Memory B cell (primary cell): ENCODE data around the gene ZNF214.
A peak's percentile ranks its signal among the peaks of the same experiment; 100 is the strongest.

Source experiments
- ATAC-seq: fragments of 150-1000 bp; cut with Tn5 transposase; 2 replicates; pipeline ENCODE4 v1.10.0; 2021; ENCODE audit warnings: low read depth, mild to moderate bottlenecking, moderate library complexity
- DNase-seq, 2 donors: peaks; one replicate each; pipeline ENCODE4 v3.0.0; 2022; ENCODE audit warnings: low spot score in 2 of 2
- H3K27ac Mint-ChIP-seq: one replicate; pipeline ENCODE4 v1.8.0; 2022; ENCODE audit warnings: mild to moderate bottlenecking, moderate library complexity, mixed read lengths
- H3K27me3 Mint-ChIP-seq: one replicate; pipeline ENCODE4 v1.8.0; 2022; ENCODE audit warnings: mixed read lengths
- H3K36me3 Mint-ChIP-seq: one replicate; pipeline ENCODE4 v1.8.0; 2022; ENCODE audit warnings: mild to moderate bottlenecking, mixed read lengths
- H3K4me1 Mint-ChIP-seq: one replicate; pipeline ENCODE4 v1.8.0; 2022; ENCODE audit warnings: mixed read lengths
- H3K4me3 Mint-ChIP-seq: one replicate; pipeline ENCODE4 v1.8.0; 2022; ENCODE audit warnings: mild to moderate bottlenecking, moderate library complexity, mixed read lengths
- H3K9me3 Mint-ChIP-seq: one replicate; pipeline ENCODE4 v1.8.0; 2022; ENCODE audit warnings: mixed read lengths

Gene ZNF214

GRCh38 chr11:7020183-7020917 lies at the start of gene ZNF214, which contains the start of gene NLRP14:
Gene ZNF214 (minus strand): TSS chr11:7020346. CDS start chr11:7002835, 17,511 bp downstream.
Gene NLRP14 (plus strand): TSS chr11:7020479. CDS start chr11:7038587, 18,108 bp downstream.
- Mint-ChIP-seq H3K4me3 (peak within 1 kb of the TSS; percentile 21), H3K27me3 (peaks cover 10% of the 10 kb centered on the region), H3K9me3 (no peaks in the 10 kb centered on the region), H3K36me3 (no peaks in the 10 kb centered on the region), H3K27ac (no peak within 1 kb of the TSS), H3K4me1 (peaks cover 6% of the 10 kb centered on the region)
- ATAC-seq (no peak), DNase-seq (no peak)

GRCh38 chr11:7062534-7062933 lies 42.4 kb upstream of the ZNF214 start:
- DNase-seq, result no peak
- ATAC-seq, result no peak
- H3K4me3 Mint-ChIP-seq, result no peak overlapping the region
- no peak overlapping the region for H3K27ac Mint-ChIP-seq
- H3K9me3 Mint-ChIP-seq, result peaks cover 1% of the 10 kb centered on the region
- H3K4me1 Mint-ChIP-seq, result no peaks in the 10 kb centered on the region
- H3K36me3 Mint-ChIP-seq, result no peaks in the 10 kb centered on the region
- H3K27me3 Mint-ChIP-seq, result no peaks in the 10 kb centered on the region

DNA sequence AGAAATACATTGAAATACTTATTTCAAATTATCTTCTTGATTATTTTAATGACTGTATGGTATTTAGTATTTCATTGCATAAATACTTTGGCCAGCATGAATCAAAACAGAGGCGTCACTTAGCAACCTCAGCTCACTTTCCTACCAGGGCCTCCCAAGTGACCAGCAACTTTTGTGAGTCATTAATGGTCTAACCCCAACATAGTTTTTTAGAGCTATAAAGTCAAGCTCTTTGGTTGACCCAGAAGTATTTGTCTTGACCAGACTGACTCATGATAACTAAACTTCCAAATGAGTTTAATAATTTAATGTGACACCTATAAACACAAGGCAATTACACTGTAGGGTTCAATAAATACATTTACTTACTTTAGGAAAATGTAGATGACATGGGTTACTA lies 40.7 kb upstream of the ZNF214 start:
- Mint-ChIP-seq H3K4me1 (no peaks in the 10 kb centered on the region), H3K27ac (no peak overlapping the region), H3K36me3 (no peaks in the 10 kb centered on the region), H3K27me3 (no peaks in the 10 kb centered on the region), H3K4me3 (no peak overlapping the region), H3K9me3 (peaks cover 1% of the 10 kb centered on the region)
- ATAC-seq (no peak), DNase-seq (no peak)

GRCh38 chr11:7057641-7058040 lies 37.5 kb upstream of the ZNF214 start:
- Mint-ChIP-seq H3K9me3 (no peaks in the 10 kb centered on the region), H3K27me3 (no peaks in the 10 kb centered on the region), H3K27ac (no peak overlapping the region), H3K36me3 (no peaks in the 10 kb centered on the region), H3K4me3 (no peak overlapping the region), H3K4me1 (no peaks in the 10 kb centered on the region)
- DNase-seq, result no peak
- no peak for ATAC-seq

GRCh38 chr11:7056828-7057513 lies 36.8 kb upstream of the ZNF214 start:
- H3K4me1 Mint-ChIP-seq, result no peaks in the 10 kb centered on the region
- H3K9me3 Mint-ChIP-seq, result no peaks in the 10 kb centered on the region
- no peaks in the 10 kb centered on the region for H3K36me3 Mint-ChIP-seq
- H3K27ac Mint-ChIP-seq, result no peak overlapping the region
- no peaks in the 10 kb centered on the region for H3K27me3 Mint-ChIP-seq
- H3K4me3 Mint-ChIP-seq, result no peak overlapping the region
- DNase-seq (no peak), ATAC-seq (no peak)

- Mint-ChIP-seq H3K36me3 (no peaks in the 10 kb centered on the region), H3K9me3 (no peaks in the 10 kb centered on the region), H3K27ac (no peak overlapping the region), H3K4me1 (no peaks in the 10 kb centered on the region), H3K27me3 (peaks cover 6% of the 10 kb centered on the region), H3K4me3 (no peak overlapping the region)
- no peak for DNase-seq
- ATAC-seq, result no peak
Observed at GRCh38 chr11:7050191-7050590, 30.0 kb upstream of the ZNF214 start.

- DNase-seq (no peak), ATAC-seq (no peak)
- H3K9me3 Mint-ChIP-seq, result no peaks in the 10 kb centered on the region
- no peak overlapping the region for H3K4me3 Mint-ChIP-seq
- H3K27me3 Mint-ChIP-seq, result peaks cover 6% of the 10 kb centered on the region
- H3K4me1 Mint-ChIP-seq, result no peaks in the 10 kb centered on the region
- H3K27ac Mint-ChIP-seq, result no peak overlapping the region
- H3K36me3 Mint-ChIP-seq, result no peaks in the 10 kb centered on the region
Observed at GRCh38 chr11:7046474-7047175, 26.5 kb upstream of the ZNF214 start.

DNA sequence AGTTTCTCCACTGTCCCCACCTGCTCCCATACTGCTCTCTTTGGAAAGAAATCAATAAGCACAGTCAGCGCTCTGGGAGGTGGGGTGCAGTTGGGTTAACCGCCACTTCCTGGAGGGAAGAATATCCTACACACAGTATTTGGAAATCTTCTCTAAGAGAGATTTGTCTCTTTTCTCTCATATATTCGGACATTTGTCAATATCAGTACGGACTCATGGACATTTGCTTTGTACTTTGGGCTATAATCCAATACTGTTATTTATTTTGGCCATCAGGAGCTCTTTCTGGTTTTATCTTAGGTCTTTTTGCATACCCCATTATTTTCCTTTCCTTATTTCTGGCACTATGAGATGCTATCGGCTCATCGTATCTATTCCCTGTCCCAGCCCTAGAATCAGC lies 13.9 kb upstream of the ZNF214 start:
- ATAC-seq, result no peak
- Mint-ChIP-seq H3K4me1 (peaks cover 3% of the 10 kb centered on the region), H3K4me3 (no peak overlapping the region), H3K27ac (no peak overlapping the region), H3K36me3 (no peaks in the 10 kb centered on the region), H3K9me3 (no peaks in the 10 kb centered on the region), H3K27me3 (peaks cover 2% of the 10 kb centered on the region)
- no peak for DNase-seq

DNA sequence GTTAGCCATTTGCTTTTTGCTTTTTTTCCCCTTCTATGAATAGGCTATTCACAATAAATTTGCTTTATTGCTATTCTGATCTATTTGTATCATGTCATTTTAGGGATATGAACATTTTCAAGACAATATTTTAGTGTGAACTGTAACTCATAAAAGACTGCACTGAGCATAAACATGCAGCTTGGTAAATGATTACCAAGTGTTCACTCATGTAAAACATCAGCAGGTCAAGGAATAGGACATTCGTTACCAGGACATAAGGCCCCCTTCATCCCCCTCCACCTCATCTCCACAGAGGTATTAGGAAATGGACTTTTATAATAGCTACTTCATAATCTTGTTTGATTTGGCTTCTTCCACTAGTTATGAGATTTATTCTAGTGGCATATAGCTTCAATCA lies 12.5 kb upstream of the ZNF214 start:
- Mint-ChIP-seq H3K27ac (no peak overlapping the region), H3K9me3 (no peaks in the 10 kb centered on the region), H3K27me3 (peaks cover 2% of the 10 kb centered on the region), H3K4me1 (peaks cover 3% of the 10 kb centered on the region), H3K36me3 (no peaks in the 10 kb centered on the region), H3K4me3 (no peak overlapping the region)
- no peak for DNase-seq
- no peak for ATAC-seq

GRCh38 chr11:7031471-7031871 lies 11.3 kb upstream of the ZNF214 start:
- Mint-ChIP-seq H3K27me3 (peaks cover 2% of the 10 kb centered on the region), H3K36me3 (no peaks in the 10 kb centered on the region), H3K9me3 (no peaks in the 10 kb centered on the region), H3K27ac (no peak overlapping the region), H3K4me1 (peaks cover 3% of the 10 kb centered on the region), H3K4me3 (no peak overlapping the region)
- DNase-seq, result no peak
- no peak for ATAC-seq

- no peak for ATAC-seq
- Mint-ChIP-seq H3K4me3 (no peak overlapping the region), H3K27me3 (peaks cover 2% of the 10 kb centered on the region), H3K4me1 (peaks cover 3% of the 10 kb centered on the region), H3K9me3 (no peaks in the 10 kb centered on the region), H3K36me3 (no peaks in the 10 kb centered on the region), H3K27ac (no peak overlapping the region)
- DNase-seq, result no peak
Observed at GRCh38 chr11:7030836-7031235, 10.7 kb upstream of the ZNF214 start.

DNA sequence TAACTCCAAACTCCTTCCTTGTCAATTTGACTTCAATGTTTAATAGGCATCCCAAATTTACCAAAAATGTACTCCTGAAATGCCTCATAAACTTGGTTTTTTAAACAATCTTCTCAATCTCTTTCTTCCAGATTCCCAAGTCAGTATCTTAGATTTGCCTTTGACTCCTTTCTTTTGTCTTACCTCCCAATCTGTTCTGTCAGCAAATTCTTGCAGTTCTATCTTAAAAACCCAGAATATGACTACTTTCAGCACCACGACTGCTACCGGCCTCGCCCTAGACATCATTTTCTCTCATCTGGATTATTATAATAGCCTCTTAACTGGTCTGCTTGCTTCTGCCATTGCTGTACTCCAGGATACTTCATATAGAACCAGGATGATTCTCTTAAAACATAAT lies 8.0 kb upstream of the ZNF214 start:
- Mint-ChIP-seq H3K4me1 (peaks cover 3% of the 10 kb centered on the region), H3K27me3 (peaks cover 4% of the 10 kb centered on the region)

DNA sequence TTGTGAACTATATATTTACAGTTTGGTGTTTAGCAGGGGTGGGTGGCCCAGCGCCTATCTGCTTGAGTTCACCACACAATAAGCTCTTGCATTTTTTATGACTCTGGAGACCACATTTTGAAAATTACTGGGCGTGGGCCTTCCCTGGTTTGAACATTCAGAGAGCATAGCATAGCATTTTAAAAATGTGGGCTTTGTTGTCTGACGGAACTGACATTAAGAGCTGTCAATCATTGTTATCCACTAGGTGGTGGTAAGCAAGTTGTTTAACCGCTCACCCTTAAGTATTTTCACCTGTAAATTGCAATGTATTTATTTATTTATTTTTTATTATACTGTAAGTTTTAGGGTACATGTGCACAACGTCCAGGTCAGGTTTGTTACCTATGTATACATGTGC lies 1.2 kb upstream of the ZNF214 start:
- no peaks in the 10 kb centered on the region for H3K36me3 Mint-ChIP-seq
- no peak for DNase-seq
- peaks cover 10% of the 10 kb centered on the region for H3K27me3 Mint-ChIP-seq
- H3K4me3 Mint-ChIP-seq, result no peak overlapping the region
- peaks cover 6% of the 10 kb centered on the region for H3K4me1 Mint-ChIP-seq
- H3K9me3 Mint-ChIP-seq, result no peaks in the 10 kb centered on the region
- no peak overlapping the region for H3K27ac Mint-ChIP-seq
- no peak for ATAC-seq

More for the DNA sequence above, 8.0 kb upstream of the ZNF214 start:
- Mint-ChIP-seq H3K27ac (no peak overlapping the region), H3K36me3 (no peaks in the 10 kb centered on the region), H3K9me3 (no peaks in the 10 kb centered on the region), H3K4me3 (no peak overlapping the region)
- ATAC-seq, result no peak
- no peak for DNase-seq

DNA sequence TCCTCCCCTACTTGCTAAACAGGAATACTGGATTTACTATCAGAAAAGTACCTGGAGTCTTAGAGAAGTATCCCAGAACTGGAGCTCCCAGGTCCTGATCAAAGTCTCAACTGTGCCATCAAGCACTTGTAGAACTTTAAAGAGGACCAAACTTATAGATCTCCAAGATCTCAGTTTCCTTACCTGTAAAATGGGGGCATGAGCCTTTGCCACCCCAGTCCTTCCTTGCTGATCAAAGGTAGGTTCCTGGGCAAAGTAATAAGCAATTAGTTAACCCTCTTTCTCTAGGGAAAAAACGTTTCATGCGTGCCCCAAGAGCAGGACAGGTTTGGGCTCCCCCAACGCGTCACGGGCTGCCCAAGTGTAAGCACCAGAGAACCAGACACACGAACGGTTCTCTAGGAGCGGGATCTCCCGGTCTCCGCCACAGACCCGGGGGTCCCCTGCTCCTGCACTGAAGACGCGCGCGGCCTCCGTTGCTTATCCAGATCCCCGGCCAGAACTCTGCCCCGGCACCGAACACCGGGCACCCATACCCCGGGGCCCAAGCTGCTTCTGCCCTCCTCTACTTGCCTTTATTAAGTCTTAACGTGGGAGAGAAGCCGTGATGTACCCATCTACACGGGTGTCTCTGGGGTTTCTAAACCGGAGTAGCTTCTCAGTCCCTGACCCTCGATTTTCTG lies 505 bp downstream of the ZNF214 start:
- Mint-ChIP-seq H3K4me3 (peak overlapping the region; percentile 21), H3K36me3 (no peaks in the 10 kb centered on the region), H3K9me3 (no peaks in the 10 kb centered on the region), H3K27me3 (peaks cover 10% of the 10 kb centered on the region), H3K4me1 (peaks cover 6% of the 10 kb centered on the region), H3K27ac (no peak overlapping the region)
- peak; percentile 17 for ATAC-seq
- no peak for DNase-seq
